Liver (tissue), 9 donors: ENCODE measurements around the gene OSER1. TPM values are rescaled to one million over a fixed set of nuclear protein-coding genes. Genes with fewer than 3 reads are reported as not detected.

Experiments used
- DNase-seq: peaks from one replicate; pipeline ENCODE4 v3.0.0-alpha.2; 2017; ENCODE audit warnings: low spot score
- H3K27ac ChIP-seq, 2 donors: one replicate each; pipeline ENCODE4 v1.7.0; 2013; ENCODE audit warnings: inconsistent platforms in 2 of 2, low read length in 2 of 2, control low read depth in 1 of 2, low read depth in 1 of 2, mild to moderate bottlenecking in 1 of 2
- H3K27me3 ChIP-seq, 4 donors: one replicate each; pipeline versions ENCODE4 v1.6.1 to v1.7.0; 2013; ENCODE audit warnings: low read length in 3 of 4, inconsistent platforms in 1 of 4, mild to moderate bottlenecking in 1 of 4, moderate library complexity in 1 of 4; ENCODE audit not compliant: control insufficient read depth in 4 of 4, insufficient read depth in 4 of 4
- H3K36me3 ChIP-seq, 4 donors: one replicate each; pipeline versions ENCODE4 v1.6.1 to v1.7.0; 2013; ENCODE audit warnings: low read length in 3 of 4, mild to moderate bottlenecking in 3 of 4, low read depth in 1 of 4, moderate library complexity in 1 of 4; ENCODE audit not compliant: control insufficient read depth in 4 of 4, insufficient read depth in 3 of 4
- H3K4me1 ChIP-seq, 4 donors: one replicate each; pipeline versions ENCODE4 v1.6.1 to v1.7.0; 2013; ENCODE audit warnings: low read length in 3 of 4, mild to moderate bottlenecking in 3 of 4, moderate library complexity in 1 of 4; ENCODE audit not compliant: control insufficient read depth in 4 of 4, insufficient read depth in 4 of 4
- H3K4me3 ChIP-seq, 3 donors: one replicate each; pipeline versions ENCODE4 v1.6.1 to v1.7.0; 2013; ENCODE audit warnings: low read length in 3 of 3, control low read depth in 1 of 3, low read depth in 1 of 3, mild to moderate bottlenecking in 1 of 3
- H3K9ac ChIP-seq, 2 donors: one replicate each; pipeline ENCODE4 v1.7.0; 2013; ENCODE audit warnings: low read length in 2 of 2, mild to moderate bottlenecking in 2 of 2, moderate library complexity in 2 of 2, control low read depth in 1 of 2, low read depth in 1 of 2
- H3K9me3 ChIP-seq, 4 donors: one replicate each; pipeline versions ENCODE4 v1.6.1 to v1.7.0; 2013; ENCODE audit warnings: low read length in 3 of 4; ENCODE audit not compliant: control insufficient read depth in 4 of 4
- ATF3 ChIP-seq: IDR thresholded peaks from 2 replicates; pipeline ENCODE4 v1.6.1; 2016; ENCODE audit warnings: antibody characterized with exemption
- CTCF ChIP-seq: fragments of 150-350 bp; IDR thresholded peaks from 2 replicates; pipeline ENCODE4 v1.5.1; 2017; ENCODE audit warnings: improper control_type of control experiment, low read depth, low read length; ENCODE audit not compliant: missing input control
- EGR1 ChIP-seq, 2 donors: IDR thresholded peaks; 2 replicates each; pipeline ENCODE4 v1.6.1; 2016 to 2018; ENCODE audit warnings: antibody characterized with exemption in 2 of 2, low read depth in 2 of 2
- FOXA1 ChIP-seq: IDR thresholded peaks from 2 replicates; pipeline ENCODE4 v1.6.1; 2016; ENCODE audit warnings: antibody characterized with exemption
- FOXA2 ChIP-seq: IDR thresholded peaks from 2 replicates; pipeline ENCODE4 v1.6.1; 2016; ENCODE audit warnings: antibody characterized with exemption
- GABPA ChIP-seq, 2 donors: IDR thresholded peaks in 1 of 2; conservative IDR thresholded peaks in 1 of 2; 2 replicates each; pipeline ENCODE4 v1.6.1; 2016; ENCODE audit warnings: antibody characterized with exemption in 2 of 2, mild to moderate bottlenecking in 1 of 2, moderate library complexity in 1 of 2
- HNF4A ChIP-seq, 2 donors: conservative IDR thresholded peaks; 2 replicates each; pipeline ENCODE4 v1.6.1; 2016; ENCODE audit warnings: antibody characterized with exemption in 2 of 2, mild to moderate bottlenecking in 2 of 2
- HNF4G ChIP-seq: IDR thresholded peaks from 2 replicates; pipeline ENCODE4 v1.6.1; 2016; ENCODE audit warnings: antibody characterized with exemption
- JUND ChIP-seq, 2 donors: IDR thresholded peaks; 2 replicates each; pipeline ENCODE4 v1.6.1; 2016; ENCODE audit warnings: antibody characterized with exemption in 2 of 2
- MAX ChIP-seq: IDR thresholded peaks from 2 replicates; pipeline ENCODE4 v1.6.1; 2016; ENCODE audit warnings: antibody characterized with exemption
- NR2F2 ChIP-seq: IDR thresholded peaks from 2 replicates; pipeline ENCODE4 v1.6.1; 2016; ENCODE audit warnings: antibody characterized with exemption
- RAD21 ChIP-seq, 2 donors: IDR thresholded peaks; 2 replicates each; pipeline ENCODE4 v1.6.1; 2016; ENCODE audit warnings: antibody characterized with exemption in 2 of 2, mild to moderate bottlenecking in 2 of 2
- REST ChIP-seq: IDR thresholded peaks from 2 replicates; pipeline ENCODE4 v1.6.1; 2016; ENCODE audit warnings: antibody characterized with exemption, mild to moderate bottlenecking
- RXRA ChIP-seq, 2 donors: IDR thresholded peaks; 2 replicates each; pipeline ENCODE4 v1.6.1; 2017 to 2018; ENCODE audit warnings: antibody characterized with exemption in 2 of 2, mild to moderate bottlenecking in 1 of 2
- SP1 ChIP-seq: IDR thresholded peaks from 2 replicates; pipeline ENCODE4 v1.6.1; 2018; ENCODE audit warnings: antibody characterized with exemption, mild to moderate bottlenecking
- TAF1 ChIP-seq: conservative IDR thresholded peaks from 2 replicates; pipeline ENCODE4 v1.6.1; 2016; ENCODE audit warnings: antibody characterized with exemption, mild to moderate bottlenecking
- YY1 ChIP-seq: IDR thresholded peaks from 2 replicates; pipeline ENCODE4 v1.6.1; 2016; ENCODE audit warnings: antibody characterized with exemption, mild to moderate bottlenecking
- ZBTB33 ChIP-seq: IDR thresholded peaks from 2 replicates; pipeline ENCODE4 v1.6.1; 2016; ENCODE audit warnings: antibody characterized with exemption
- WGBS: extraction: QIAGEN DNeasy Blood & Tissue Kit; methylation state at CpG from one replicate; pipeline ENCODE4 v1.1.7; 2013; 5-methylcytosine and 5-hydroxymethylcytosine counted together
- polyA plus RNA-seq, 2 donors: library from polyadenylated mRNA; stranded (reverse) in 1 of 2; unstranded in 1 of 2; fragments of 200-250 nt in 1 of 2; fragments of >200 nt in 1 of 2; fragmentation: Nextera tagmentation in 1 of 2; extraction: Ambion mirVana in 1 of 2; gene quantifications; one replicate each; pipeline versions ENCODE4 v1.2.1 to v1.2.3, GENCODE V29; 2013 to 2015
- total RNA-seq, 2 donors: library from RNA; depleted of rRNA; stranded (reverse); fragments of >200 nt; gene quantifications; one replicate each; pipeline ENCODE4 v1.2.3, GENCODE V29; 2014
- donor health status: healthy.
- donor health status: healthy.
- donor health status: healthy.
- donor health status: healthy.
- donor health status: healthy.

OSER1 gene
- total RNA-seq (10 to 100 TPM; 12.6 to 15.7 TPM), polyA plus RNA-seq (10 to 100 TPM; 13.6 to 20.2 TPM)

GRCh38 chr20:44210406-44211176, at the start of gene OSER1:
Gene OSER1, minus strand, starts transcription at chr20:44210771. Its CDS starts 3,814 bp downstream, at chr20:44206957.
- no peak for TF ChIP-seq HNF4G
- TF ChIP-seq ZBTB33, result peak; percentile 45
- TF ChIP-seq JUND (IDR thresholded peaks at IDR 0.05), result peak; percentile 83 to 86
- TF ChIP-seq FOXA1, result peak; percentile 84
- peak; percentile 59 for TF ChIP-seq YY1
- peak; percentile 31 to 44 for TF ChIP-seq RAD21 (IDR thresholded peaks at IDR 0.05)
- peak; percentile 89 for TF ChIP-seq REST
- peak; percentile 18 to 49 for TF ChIP-seq RXRA (IDR thresholded peaks at IDR 0.05)
- peak; percentile 35 for TF ChIP-seq FOXA2
- TF ChIP-seq TAF1, result peak; percentile 97
- TF ChIP-seq MAX, result peak; percentile 97
- TF ChIP-seq EGR1 (IDR thresholded peaks at IDR 0.05; ENCODE audit: low read depth in 2 of 2), result peak; percentile 43 to 92
- TF ChIP-seq CTCF, result no peak
- no peak for TF ChIP-seq NR2F2
- TF ChIP-seq SP1, result peak; percentile 84
- TF ChIP-seq GABPA (IDR thresholded peaks at IDR 0.05 in 1 of 2, conservative IDR thresholded peaks at IDR 0.05 in 1 of 2), result peak; percentile 65 to 91
- TF ChIP-seq ATF3, result no peak
- TF ChIP-seq HNF4A (conservative IDR thresholded peaks at IDR 0.05), result peak in 1 of 2 donors; percentile 22
- WGBS, result under 1% methylated on average over 79 of the region's 79 CpGs

More at GRCh38 chr20:44210406-44211176, at the start of gene OSER1:
- no peaks in the 10 kb centered on the region for H3K9me3 ChIP-seq
- DNase-seq, result peak; percentile 98
- peak within 1 kb of the TSS; percentile 84 to 96 (median 95) for H3K4me3 ChIP-seq
- peak within 1 kb of the TSS; percentile 97 for H3K27ac ChIP-seq
- peaks cover 6 to 45% (median 36%) of the 10 kb centered on the region in 4 donors for H3K4me1 ChIP-seq
- peak within 1 kb of the TSS; percentile 90 to 94 for H3K9ac ChIP-seq
- H3K27me3 ChIP-seq, result no peaks in the 10 kb centered on the region
- peaks cover 0 to 3% (median 1%) of the 10 kb centered on the region in 4 donors for H3K36me3 ChIP-seq
